Neural progenitor cell (in vitro differentiated cells): ENCODE results near the gene NOS1AP. TPM values are rescaled to one million over a fixed set of nuclear protein-coding genes. Genes with fewer than 3 reads are reported as not detected.

Experiments used
- DNase-seq: peaks from one replicate; pipeline ENCODE4 v3.0.0-alpha.2; 2016; ENCODE audit warnings: low spot score
- H2AFZ ChIP-seq: fragments of 200-600 bp; sonication (generic); replicated peaks from 2 replicates; pipeline ENCODE4 v1.6.1; 2016; ENCODE audit warnings: antibody characterized with exemption
- H3F3A ChIP-seq: fragments of 200-600 bp; sonication (generic); 2 replicates; pipeline ENCODE4 v1.6.1; 2016; ENCODE audit warnings: antibody characterized with exemption, low read depth
- H3K27ac ChIP-seq: fragments of 200-600 bp; sonication (generic); 2 replicates; pipeline ENCODE4 v1.5.1; 2016; ENCODE audit warnings: mild to moderate bottlenecking
- H3K27me3 ChIP-seq: fragments of 200-600 bp; sonication (generic); 2 replicates; pipeline ENCODE4 v1.6.1; 2016; ENCODE audit warnings: mild to moderate bottlenecking, moderate library complexity
- H3K36me3 ChIP-seq: fragments of 200-600 bp; sonication (generic); 2 replicates; pipeline ENCODE4 v1.5.1; 2016
- H3K4me1 ChIP-seq: fragments of 200-600 bp; sonication (generic); 2 replicates; pipeline ENCODE4 v1.6.1; 2016; ENCODE audit warnings: mixed run types
- H3K4me2 ChIP-seq: fragments of 200-600 bp; sonication (generic); 2 replicates; pipeline ENCODE4 v1.6.1; 2016
- H3K4me3 ChIP-seq: fragments of 200-600 bp; sonication (generic); 2 replicates; pipeline ENCODE4 v1.5.1; 2016
- H3K79me2 ChIP-seq: fragments of 200-600 bp; sonication (generic); 2 replicates; pipeline ENCODE4 v1.6.1; 2016; ENCODE audit warnings: low read depth
- H3K9ac ChIP-seq: fragments of 200-600 bp; sonication (generic); 2 replicates; pipeline ENCODE4 v1.6.1; 2016
- H3K9me3 ChIP-seq: fragments of 200-600 bp; sonication (generic); 2 replicates; pipeline ENCODE4 v1.5.1; 2016; ENCODE audit warnings: low read depth
- H4K20me1 ChIP-seq: fragments of 200-600 bp; sonication (generic); 2 replicates; pipeline ENCODE4 v1.6.1; 2016; ENCODE audit warnings: low read depth
- H3K27ac Mint-ChIP-seq: 3 replicates; pipeline ENCODE4 v1.8.0; 2021; ENCODE audit warnings: mixed read lengths
- H3K27me3 Mint-ChIP-seq: 2 replicates; pipeline ENCODE4 v1.8.0; 2022; ENCODE audit warnings: low read depth, mild to moderate bottlenecking, inconsistent platforms, moderate library complexity, mixed read lengths; ENCODE audit not compliant: insufficient read depth
- H3K36me3 Mint-ChIP-seq: 3 replicates; pipeline ENCODE4 v1.8.0; 2021; ENCODE audit warnings: mixed read lengths
- H3K4me1 Mint-ChIP-seq: 3 replicates; pipeline ENCODE4 v1.8.0; 2021; ENCODE audit warnings: mixed read lengths
- H3K4me3 Mint-ChIP-seq: 3 replicates; pipeline ENCODE4 v1.8.0; 2021; ENCODE audit warnings: mild to moderate bottlenecking, moderate library complexity, mixed read lengths
- H3K9me3 Mint-ChIP-seq: 3 replicates; pipeline ENCODE4 v1.8.0; 2020; ENCODE audit warnings: mixed read lengths
- CTCF ChIP-seq: fragments of 200-600 bp; sonication (generic); IDR thresholded peaks from 2 replicates; pipeline ENCODE4 v1.5.1; 2017; ENCODE audit warnings: antibody characterized with exemption, mild to moderate bottlenecking
- EZH2 ChIP-seq: fragments of 200-600 bp; sonication (generic); IDR thresholded peaks from 2 replicates; pipeline ENCODE4 v1.6.1; 2017; ENCODE audit warnings: antibody characterized with exemption, mild to moderate bottlenecking, moderate library complexity
- EZH2phosphoT487 ChIP-seq: fragments of 200-600 bp; sonication (generic); IDR thresholded peaks from 2 replicates; pipeline ENCODE4 v1.6.1; 2017; ENCODE audit warnings: antibody characterized with exemption
- total RNA-seq: library from RNA; depleted of rRNA; stranded (reverse); fragments of >200 nt; gene quantifications from 2 replicates; pipeline ENCODE4 v1.2.3, GENCODE V29; 2015; ENCODE audit warnings: low replicate concordance

Gene NOS1AP
- total RNA-seq, 1 donor from 2014 or later: 2.4 TPM

DNA sequence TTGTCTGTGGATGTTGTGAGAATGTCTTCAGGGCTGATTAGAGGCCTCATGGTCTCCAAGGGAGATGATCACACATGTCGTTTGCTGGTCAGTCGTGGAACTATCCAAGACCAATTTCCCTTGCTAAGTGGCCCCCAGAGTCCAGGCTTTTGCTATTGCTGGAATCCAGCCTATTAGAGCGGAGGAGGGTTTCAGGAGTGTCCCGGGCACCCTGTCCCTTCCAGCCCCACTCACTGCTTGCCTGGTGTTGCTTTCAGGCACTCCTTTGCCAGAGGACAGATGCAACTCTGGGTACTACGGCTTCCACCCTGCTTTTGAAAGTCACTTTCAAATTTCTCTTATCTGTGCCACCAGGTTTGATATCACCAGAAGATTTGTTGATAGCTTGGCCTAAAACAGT lies 149.1 kb downstream of the NOS1AP start:
- H3K9ac ChIP-seq: no peak overlapping the region
- no peak overlapping the region for H3K27ac ChIP-seq
- Mint-ChIP-seq H3K27ac (peak overlapping the region; percentile 76), H3K4me1 (peaks cover 80% of the 10 kb centered on the region), H3K27me3 (peaks cover 8% of the 10 kb centered on the region), H3K4me3 (no peak overlapping the region), H3K36me3 (peaks cover 6% of the 10 kb centered on the region), H3K9me3 (no peaks in the 10 kb centered on the region)
- no peaks in the 10 kb centered on the region for H3K9me3 ChIP-seq
- H3K4me1 ChIP-seq: peaks cover 66% of the 10 kb centered on the region
- H3K4me2 ChIP-seq: no peak overlapping the region
- H3K4me3 ChIP-seq: no peak overlapping the region
- TF ChIP-seq EZH2phosphoT487: no peak
- no peak for TF ChIP-seq EZH2
- no peak for TF ChIP-seq CTCF
- H3F3A ChIP-seq: peaks cover under 1% of the 10 kb centered on the region
- H3K36me3 ChIP-seq: no peaks in the 10 kb centered on the region
- peaks cover 27% of the 10 kb centered on the region for H4K20me1 ChIP-seq
- H3K27me3 ChIP-seq: no peaks in the 10 kb centered on the region
- H2AFZ ChIP-seq: no peak overlapping the region
- H3K79me2 ChIP-seq: peaks cover 45% of the 10 kb centered on the region
- no peak for DNase-seq

- Mint-ChIP-seq H3K27ac (peak overlapping the region; percentile 76), H3K4me1 (peaks cover 80% of the 10 kb centered on the region), H3K4me3 (no peak overlapping the region), H3K9me3 (no peaks in the 10 kb centered on the region), H3K27me3 (peaks cover 8% of the 10 kb centered on the region), H3K36me3 (peaks cover 6% of the 10 kb centered on the region)
- DNase-seq: no peak
- Histone ChIP-seq H2AFZ (no peak overlapping the region), H3K4me1 (peaks cover 66% of the 10 kb centered on the region), H3K9me3 (no peaks in the 10 kb centered on the region), H3K4me3 (no peak overlapping the region), H3K27me3 (no peaks in the 10 kb centered on the region), H3K27ac (no peak overlapping the region), H3K36me3 (no peaks in the 10 kb centered on the region), H3K4me2 (peak overlapping the region; percentile 29), H4K20me1 (peaks cover 29% of the 10 kb centered on the region), H3K9ac (no peak overlapping the region), H3F3A (no peaks in the 10 kb centered on the region), H3K79me2 (peaks cover 49% of the 10 kb centered on the region)
- TF ChIP-seq EZH2phosphoT487 (no peak), CTCF (no peak), EZH2 (no peak)
Measured at GRCh38 chr1:162218975-162219374, 149.5 kb downstream of the NOS1AP start.

GRCh38 chr1:162219461-162219860 lies 150.0 kb downstream of the NOS1AP start:
- H3K4me1 Mint-ChIP-seq: peaks cover 81% of the 10 kb centered on the region
- Histone ChIP-seq H3K4me2 (peak overlapping the region; percentile 29), H3K27me3 (no peaks in the 10 kb centered on the region), H3K4me3 (no peak overlapping the region), H2AFZ (no peak overlapping the region), H3K36me3 (no peaks in the 10 kb centered on the region), H3K27ac (no peak overlapping the region), H3K79me2 (peaks cover 49% of the 10 kb centered on the region), H3F3A (no peaks in the 10 kb centered on the region), H4K20me1 (peaks cover 34% of the 10 kb centered on the region), H3K4me1 (peaks cover 66% of the 10 kb centered on the region), H3K9ac (no peak overlapping the region), H3K9me3 (no peaks in the 10 kb centered on the region)
- H3K4me3 Mint-ChIP-seq: no peak overlapping the region
- H3K27ac Mint-ChIP-seq: peak overlapping the region; percentile 15
- H3K9me3 Mint-ChIP-seq: no peaks in the 10 kb centered on the region
- TF ChIP-seq EZH2phosphoT487: no peak
- no peak for TF ChIP-seq EZH2
- TF ChIP-seq CTCF: no peak
- DNase-seq: no peak
- peaks cover 8% of the 10 kb centered on the region for H3K27me3 Mint-ChIP-seq
- peaks cover 4% of the 10 kb centered on the region for H3K36me3 Mint-ChIP-seq
